ENCODE results near the gene ITGA7.

The ITGA7 gene

DNA sequence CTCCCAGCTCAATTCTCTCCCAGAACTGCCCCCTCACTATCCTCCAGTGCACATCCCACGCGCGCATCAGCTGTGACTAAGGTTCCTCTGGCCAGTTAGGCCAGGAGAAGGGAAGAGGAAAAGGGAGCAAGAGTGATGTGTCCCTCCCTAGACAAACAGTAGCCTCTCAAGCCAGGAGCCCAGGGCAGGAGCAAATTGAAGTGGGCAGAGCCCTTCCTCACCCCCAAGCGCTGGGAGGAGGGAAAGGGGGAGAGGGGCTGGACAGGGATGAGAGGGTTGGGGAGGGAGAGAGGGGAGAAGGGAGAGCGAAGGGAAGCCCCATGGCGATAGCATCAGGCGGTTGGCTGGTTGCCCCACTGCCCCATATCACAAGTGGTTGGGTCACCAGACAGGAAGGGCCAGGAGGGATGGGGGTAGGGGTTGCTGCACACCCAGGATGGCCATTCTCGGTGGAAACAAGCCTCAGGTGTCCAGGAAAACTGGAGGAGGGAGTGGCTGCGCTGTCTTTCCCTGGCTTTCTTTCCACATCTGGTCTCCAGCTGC, 20.0 kb upstream of the ITGA7 start:
- TF ChIP-seq, protein P1, sequence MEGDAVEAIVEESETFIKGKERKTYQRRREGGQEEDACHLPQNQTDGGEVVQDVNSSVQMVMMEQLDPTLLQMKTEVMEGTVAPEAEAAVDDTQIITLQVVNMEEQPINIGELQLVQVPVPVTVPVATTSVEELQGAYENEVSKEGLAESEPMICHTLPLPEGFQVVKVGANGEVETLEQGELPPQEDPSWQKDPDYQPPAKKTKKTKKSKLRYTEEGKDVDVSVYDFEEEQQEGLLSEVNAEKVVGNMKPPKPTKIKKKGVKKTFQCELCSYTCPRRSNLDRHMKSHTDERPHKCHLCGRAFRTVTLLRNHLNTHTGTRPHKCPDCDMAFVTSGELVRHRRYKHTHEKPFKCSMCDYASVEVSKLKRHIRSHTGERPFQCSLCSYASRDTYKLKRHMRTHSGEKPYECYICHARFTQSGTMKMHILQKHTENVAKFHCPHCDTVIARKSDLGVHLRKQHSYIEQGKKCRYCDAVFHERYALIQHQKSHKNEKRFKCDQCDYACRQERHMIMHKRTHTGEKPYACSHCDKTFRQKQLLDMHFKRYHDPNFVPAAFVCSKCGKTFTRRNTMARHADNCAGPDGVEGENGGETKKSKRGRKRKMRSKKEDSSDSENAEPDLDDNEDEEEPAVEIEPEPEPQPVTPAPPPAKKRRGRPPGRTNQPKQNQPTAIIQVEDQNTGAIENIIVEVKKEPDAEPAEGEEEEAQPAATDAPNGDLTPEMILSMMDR (IDR thresholded peaks at IDR 0.05; ENCODE audit: control insufficient read depth, extremely low read depth, insufficient read depth), result no peak
- DNase-seq (ENCODE audit: low read depth), result no peak
- H3K4me3 ChIP-seq (ENCODE audit: low read depth, low read length), result peak overlapping the region; percentile 88

DNA sequence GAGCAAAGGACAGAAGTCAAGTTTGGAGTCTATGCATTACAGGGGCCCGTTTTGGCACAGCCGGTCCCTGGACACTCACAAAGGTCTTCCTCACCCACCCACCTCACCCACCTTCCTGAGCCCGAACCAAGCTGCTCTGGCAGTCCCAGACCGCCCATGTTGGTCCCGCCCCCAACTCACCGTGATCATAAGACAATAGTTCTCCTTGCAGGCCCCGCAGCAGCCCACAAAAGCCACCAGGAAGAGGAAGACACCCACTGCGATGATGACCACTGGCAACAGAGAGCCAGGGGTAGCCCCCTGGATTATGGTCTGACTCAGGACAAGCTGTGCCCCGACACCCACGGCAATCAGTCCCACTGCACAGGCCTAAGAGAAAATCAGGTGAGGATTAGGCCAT, 19.3 kb upstream of the ITGA7 start:
- H3K4me3 ChIP-seq (ENCODE audit: low read depth, low read length), result peak overlapping the region; percentile 88; the same call in 1 of the 2 replicates
- DNase-seq (ENCODE audit: low read depth), result no peak
- TF ChIP-seq, protein P1 (IDR thresholded peaks at IDR 0.05; ENCODE audit: control insufficient read depth, extremely low read depth, insufficient read depth), result no peak

DNA sequence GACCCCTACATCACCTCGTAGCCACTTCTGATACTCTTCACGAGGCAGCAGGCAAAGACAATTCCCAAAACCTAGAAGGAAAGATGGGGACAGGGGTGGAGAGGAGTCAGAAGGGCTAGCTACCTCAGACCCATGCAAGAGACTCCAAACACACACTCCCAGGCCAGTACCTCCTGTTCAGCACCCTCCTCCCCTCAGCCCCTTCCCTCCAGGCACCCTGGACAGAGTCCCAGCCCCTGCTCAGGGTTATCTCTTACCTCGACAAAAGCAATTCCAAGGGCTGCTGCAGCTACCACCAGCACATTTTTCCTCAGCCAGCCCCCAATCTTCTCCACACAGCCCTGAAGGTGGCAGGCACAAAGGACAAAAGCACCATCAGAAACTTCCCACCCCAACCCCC, 17.9 kb upstream of the ITGA7 start:
- no peak overlapping the region for H3K4me3 ChIP-seq (ENCODE audit: low read depth, low read length)
- DNase-seq (ENCODE audit: low read depth), result no peak
- TF ChIP-seq, protein P1 (IDR thresholded peaks at IDR 0.05; ENCODE audit: control insufficient read depth, extremely low read depth, insufficient read depth), result no peak

DNA sequence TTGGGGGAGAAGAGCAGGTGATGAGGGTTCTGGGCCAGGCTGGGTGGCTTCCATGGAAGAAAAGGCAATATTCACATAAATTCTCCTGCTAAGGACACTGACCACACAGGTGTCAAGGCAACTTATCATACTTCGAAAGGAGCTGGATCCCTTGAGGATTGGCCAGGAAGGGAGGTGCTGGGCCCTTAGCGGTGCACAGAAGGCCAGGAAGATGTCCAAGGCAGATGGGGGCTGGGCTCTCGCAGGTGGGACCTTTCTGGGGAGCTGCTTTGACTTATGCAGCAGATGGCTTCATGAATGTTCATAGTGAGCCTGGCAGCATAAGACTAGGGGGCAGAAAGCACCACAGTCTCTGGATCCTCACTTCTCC, 17.2 kb upstream of the ITGA7 start:
- TF ChIP-seq, protein P1 (IDR thresholded peaks at IDR 0.05; ENCODE audit: control insufficient read depth, extremely low read depth, insufficient read depth), result no peak
- no peak for DNase-seq (ENCODE audit: low read depth)

DNA sequence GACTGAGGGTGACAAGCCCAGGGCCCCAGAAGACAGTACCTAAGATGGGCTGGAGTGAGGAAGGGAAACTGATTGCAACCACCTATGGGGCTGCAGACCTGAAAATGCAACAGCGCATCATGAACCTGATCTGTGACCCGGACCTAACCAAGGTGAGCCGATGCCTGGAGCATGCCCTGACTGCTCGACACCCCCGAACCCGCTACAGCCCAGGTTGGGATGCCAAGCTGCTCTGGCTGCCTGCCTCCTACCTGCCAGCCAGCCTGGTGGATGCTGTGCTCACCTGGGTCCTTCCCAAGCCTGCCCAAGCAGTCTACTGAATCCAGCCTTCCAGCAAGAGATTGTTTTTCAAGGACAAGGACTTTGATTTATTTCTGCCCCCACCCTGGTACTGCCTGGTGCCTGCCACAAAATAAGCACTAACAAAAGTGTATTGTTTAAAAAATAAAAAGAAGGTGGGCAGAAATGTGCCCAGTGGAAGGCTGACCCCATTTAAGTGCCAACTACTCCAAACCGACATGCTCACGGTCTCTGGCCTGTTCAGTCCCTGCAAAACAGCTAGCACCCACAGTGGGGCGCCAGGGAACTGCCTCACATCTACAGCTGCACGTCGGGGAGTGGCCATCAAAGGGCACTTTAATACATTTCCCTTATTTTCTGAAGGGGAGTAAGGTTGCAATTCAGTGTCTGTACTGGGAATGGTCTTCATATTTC, 16.7 kb upstream of the ITGA7 start:
- no peak overlapping the region for H3K4me3 ChIP-seq (ENCODE audit: low read depth, low read length)
- TF ChIP-seq, protein P1 (IDR thresholded peaks at IDR 0.05; ENCODE audit: control insufficient read depth, extremely low read depth, insufficient read depth), result peak; percentile 57
- DNase-seq (ENCODE audit: low read depth), result no peak

More for the DNA sequence above, 17.2 kb upstream of the ITGA7 start:
- H3K4me3 ChIP-seq (ENCODE audit: low read depth, low read length), result no peak overlapping the region

DNA sequence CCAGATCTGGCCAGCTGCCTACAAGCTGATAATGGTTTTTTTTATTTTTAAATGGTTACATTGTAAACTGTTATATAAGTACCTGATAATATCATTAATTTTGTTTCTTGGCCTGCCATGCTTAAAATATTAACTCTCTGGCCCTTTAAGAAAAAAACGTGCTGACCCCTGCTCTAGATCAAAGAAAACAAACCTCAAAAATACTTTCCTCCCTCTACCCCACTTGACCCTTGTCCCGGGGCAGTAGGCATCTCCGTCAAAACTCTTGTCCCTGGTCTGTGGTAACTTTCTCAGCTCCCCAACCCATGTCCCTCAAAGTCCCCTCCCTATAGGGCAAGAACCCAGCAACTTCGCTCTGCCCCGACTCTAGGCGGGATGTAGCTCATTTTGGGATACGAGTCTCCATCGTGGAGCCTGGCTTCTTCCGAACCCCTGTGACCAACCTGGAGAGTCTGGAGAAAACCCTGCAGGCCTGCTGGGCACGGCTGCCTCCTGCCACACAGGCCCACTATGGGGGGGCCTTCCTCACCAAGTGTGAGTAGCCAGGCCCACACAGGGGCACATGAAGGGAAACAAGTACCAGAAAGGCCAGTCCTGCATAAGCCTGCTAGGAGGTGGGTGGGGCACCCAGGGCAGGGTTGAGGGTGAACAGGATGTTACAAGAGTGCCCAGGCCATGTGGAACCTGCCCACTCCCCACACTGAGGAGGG, 16.0 kb upstream of the ITGA7 start:
- no peak overlapping the region for H3K4me3 ChIP-seq (ENCODE audit: low read depth, low read length)
- TF ChIP-seq, protein P1 (IDR thresholded peaks at IDR 0.05; ENCODE audit: control insufficient read depth, extremely low read depth, insufficient read depth), result no peak
- DNase-seq (ENCODE audit: low read depth), result no peak
